ENCODE measurements around the gene SUGP2.

- TF ChIP-seq CTCF (IDR thresholded peaks at IDR 0.05) = peak in 4 of 6 experiments; percentile 20 to 58 (median 42)
- peak in 3 of 4 donors; percentile 38 to 76 (median 62) for TF ChIP-seq POLR2A (IDR thresholded peaks at IDR 0.05)
These were observed at the start of gene SUGP2, which contains the start of gene ARMC6 for GRCh38 chr19:19033426-19034203.

All from upper lobe of left lung (tissue), 4 donors.